Mesothelial cell of epicardium (in vitro differentiated cells): ENCODE results near the gene WAPL. TPM values are rescaled to one million over a fixed set of nuclear protein-coding genes. Genes with fewer than 3 reads are reported as not detected.

Source experiments
- DNase-seq, 2 experiments: peaks; one replicate each; pipeline ENCODE4 v3.0.0; 2021; ENCODE audit warnings: low spot score in 2 of 2; ENCODE audit not compliant: unreplicated experiment in 2 of 2
- H3K27ac Mint-ChIP-seq: 2 replicates; pipeline ENCODE4 v1.8.0; 2021; ENCODE audit warnings: mixed read lengths
- H3K27me3 Mint-ChIP-seq: 2 replicates; pipeline ENCODE4 v1.8.0; 2021; ENCODE audit warnings: low read depth, mixed read lengths
- H3K36me3 Mint-ChIP-seq: 2 replicates; pipeline ENCODE4 v1.8.0; 2021; ENCODE audit warnings: mixed read lengths
- H3K4me1 Mint-ChIP-seq: 2 replicates; pipeline ENCODE4 v1.8.0; 2021; ENCODE audit warnings: mixed read lengths
- H3K4me3 Mint-ChIP-seq: 2 replicates; pipeline ENCODE4 v1.8.0; 2021; ENCODE audit warnings: mild to moderate bottlenecking, moderate library complexity, mixed read lengths
- H3K9me3 Mint-ChIP-seq: 2 replicates; pipeline ENCODE4 v1.8.0; 2021; ENCODE audit warnings: mixed read lengths
- total RNA-seq: library from RNA; stranded (reverse); gene quantifications from 3 replicates; pipeline ENCODE4 v1.2.1, GENCODE V29; 2021
- TF ChIP-seq, protein P1 (sequence below): fragments of 200-600 bp; sonication (generic); IDR thresholded peaks from one replicate; pipeline ENCODE4 v1.5.0; 2021; ENCODE audit warnings: antibody characterized with exemption; ENCODE audit not compliant: unreplicated experiment

WAPL gene
- total RNA-seq, 1 donor from 2014 or later: 43.4 TPM

DNA sequence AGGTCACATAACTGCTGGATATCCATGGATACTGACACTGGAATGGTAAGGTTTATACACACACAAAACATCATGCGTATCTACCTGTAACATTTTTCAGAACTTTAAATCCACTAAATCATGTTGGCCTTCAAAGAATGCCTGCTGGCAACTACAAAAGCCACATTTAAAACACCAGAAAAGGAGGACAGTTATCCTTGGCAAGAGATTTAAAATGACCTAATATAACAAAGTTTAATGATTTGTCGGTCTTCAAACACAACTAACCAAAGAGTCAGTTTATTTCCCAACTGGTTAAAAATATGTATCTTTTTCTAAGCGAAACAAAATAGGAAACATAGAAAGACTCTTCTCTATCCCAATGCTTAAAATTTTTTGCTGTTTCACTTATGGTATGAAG lies 24.0 kb downstream of the WAPL start:
- H3K4me1 Mint-ChIP-seq: no peaks in the 10 kb centered on the region
- no peaks in the 10 kb centered on the region for H3K27me3 Mint-ChIP-seq
- no peak for DNase-seq
- no peak overlapping the region for H3K4me3 Mint-ChIP-seq
- no peak overlapping the region for H3K27ac Mint-ChIP-seq
- H3K36me3 Mint-ChIP-seq: peaks cover 42% of the 10 kb centered on the region
- H3K9me3 Mint-ChIP-seq: no peaks in the 10 kb centered on the region
- TF ChIP-seq, protein P1, sequence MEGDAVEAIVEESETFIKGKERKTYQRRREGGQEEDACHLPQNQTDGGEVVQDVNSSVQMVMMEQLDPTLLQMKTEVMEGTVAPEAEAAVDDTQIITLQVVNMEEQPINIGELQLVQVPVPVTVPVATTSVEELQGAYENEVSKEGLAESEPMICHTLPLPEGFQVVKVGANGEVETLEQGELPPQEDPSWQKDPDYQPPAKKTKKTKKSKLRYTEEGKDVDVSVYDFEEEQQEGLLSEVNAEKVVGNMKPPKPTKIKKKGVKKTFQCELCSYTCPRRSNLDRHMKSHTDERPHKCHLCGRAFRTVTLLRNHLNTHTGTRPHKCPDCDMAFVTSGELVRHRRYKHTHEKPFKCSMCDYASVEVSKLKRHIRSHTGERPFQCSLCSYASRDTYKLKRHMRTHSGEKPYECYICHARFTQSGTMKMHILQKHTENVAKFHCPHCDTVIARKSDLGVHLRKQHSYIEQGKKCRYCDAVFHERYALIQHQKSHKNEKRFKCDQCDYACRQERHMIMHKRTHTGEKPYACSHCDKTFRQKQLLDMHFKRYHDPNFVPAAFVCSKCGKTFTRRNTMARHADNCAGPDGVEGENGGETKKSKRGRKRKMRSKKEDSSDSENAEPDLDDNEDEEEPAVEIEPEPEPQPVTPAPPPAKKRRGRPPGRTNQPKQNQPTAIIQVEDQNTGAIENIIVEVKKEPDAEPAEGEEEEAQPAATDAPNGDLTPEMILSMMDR: no peak

GRCh38 chr10:86489960-86490612 lies 31.5 kb downstream of the WAPL start:
- DNase-seq: no peak
- Mint-ChIP-seq H3K27me3 (no peaks in the 10 kb centered on the region), H3K36me3 (peaks cover 29% of the 10 kb centered on the region), H3K4me1 (no peaks in the 10 kb centered on the region), H3K4me3 (no peak overlapping the region), H3K27ac (no peak overlapping the region), H3K9me3 (no peaks in the 10 kb centered on the region)
- TF ChIP-seq, protein P1: no peak

GRCh38 chr10:86489071-86489810 lies 32.4 kb downstream of the WAPL start:
- no peaks in the 10 kb centered on the region for H3K9me3 Mint-ChIP-seq
- H3K27me3 Mint-ChIP-seq: no peaks in the 10 kb centered on the region
- no peak for DNase-seq
- H3K4me3 Mint-ChIP-seq: no peak overlapping the region
- no peaks in the 10 kb centered on the region for H3K4me1 Mint-ChIP-seq
- peaks cover 28% of the 10 kb centered on the region for H3K36me3 Mint-ChIP-seq
- TF ChIP-seq, protein P1: no peak
- H3K27ac Mint-ChIP-seq: no peak overlapping the region

- no peak for DNase-seq
- no peaks in the 10 kb centered on the region for H3K4me1 Mint-ChIP-seq
- H3K27me3 Mint-ChIP-seq: no peaks in the 10 kb centered on the region
- no peak overlapping the region for H3K4me3 Mint-ChIP-seq
- TF ChIP-seq, protein P1: no peak
- peaks cover 27% of the 10 kb centered on the region for H3K36me3 Mint-ChIP-seq
- no peak overlapping the region for H3K27ac Mint-ChIP-seq
- H3K9me3 Mint-ChIP-seq: no peaks in the 10 kb centered on the region
These were observed 34.7 kb downstream of the WAPL start for GRCh38 chr10:86486856-86487255.

GRCh38 chr10:86483664-86484063 lies 37.9 kb downstream of the WAPL start:
- Mint-ChIP-seq H3K27ac (no peak overlapping the region), H3K4me1 (no peaks in the 10 kb centered on the region), H3K36me3 (peaks cover 15% of the 10 kb centered on the region), H3K27me3 (no peaks in the 10 kb centered on the region), H3K4me3 (no peak overlapping the region), H3K9me3 (no peaks in the 10 kb centered on the region)
- no peak for DNase-seq
- TF ChIP-seq, protein P1: no peak
